Limb (tissue), 2 donors: ENCODE measurements around the gene APOC3.
"Not testable (repeated sequence)": the region's sequence is repeated elsewhere in the genome, so short reads cannot be mapped to it uniquely, and the experiment has no call there.

ENCODE experiments used
- DNase-seq, 2 donors: peaks; one replicate each; pipeline ENCODE4 v3.0.0-alpha.2; 2016; ENCODE audit errors: extremely low spot score in 2 of 2

APOC3 gene

DNA sequence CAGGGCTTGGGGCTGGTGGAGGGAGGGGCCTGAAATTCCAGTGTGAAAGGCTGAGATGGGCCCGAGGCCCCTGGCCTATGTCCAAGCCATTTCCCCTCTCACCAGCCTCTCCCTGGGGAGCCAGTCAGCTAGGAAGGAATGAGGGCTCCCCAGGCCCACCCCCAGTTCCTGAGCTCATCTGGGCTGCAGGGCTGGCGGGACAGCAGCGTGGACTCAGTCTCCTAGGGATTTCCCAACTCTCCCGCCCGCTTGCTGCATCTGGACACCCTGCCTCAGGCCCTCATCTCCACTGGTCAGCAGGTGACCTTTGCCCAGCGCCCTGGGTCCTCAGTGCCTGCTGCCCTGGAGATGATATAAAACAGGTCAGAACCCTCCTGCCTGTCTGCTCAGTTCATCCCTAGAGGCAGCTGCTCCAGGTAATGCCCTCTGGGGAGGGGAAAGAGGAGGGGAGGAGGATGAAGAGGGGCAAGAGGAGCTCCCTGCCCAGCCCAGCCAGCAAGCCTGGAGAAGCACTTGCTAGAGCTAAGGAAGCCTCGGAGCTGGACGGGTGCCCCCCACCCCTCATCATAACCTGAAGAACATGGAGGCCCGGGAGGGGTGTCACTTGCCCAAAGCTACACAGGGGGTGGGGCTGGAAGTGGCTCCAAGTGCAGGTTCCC lies at the start of gene APOC3:
TSS of gene APOC3 (plus strand) at position 383 of the 659 bp plus-strand sequence. CDS start 676 bp downstream, outside the sequence.
- no peak for DNase-seq

DNA sequence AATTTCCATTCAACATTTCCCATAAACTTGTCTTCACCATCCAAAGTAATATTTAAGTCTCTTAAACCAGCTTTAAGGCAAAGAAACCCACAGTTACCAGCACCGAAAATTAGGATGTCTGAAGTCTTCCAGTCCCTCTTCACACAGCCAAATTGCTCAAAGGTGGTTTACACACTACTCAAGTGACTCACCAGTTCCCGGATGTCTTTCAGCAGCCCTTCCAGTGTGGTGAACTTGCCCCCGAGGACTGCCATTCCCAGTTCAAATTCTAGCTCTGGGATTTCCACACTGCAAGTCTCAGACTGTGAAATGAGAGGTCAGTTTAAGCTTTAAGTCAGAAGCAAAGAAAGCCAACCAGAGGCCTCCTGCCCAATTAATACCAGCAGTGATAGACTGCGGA lies 47.0 kb upstream of the APOC3 start:
- no peak for DNase-seq

DNA sequence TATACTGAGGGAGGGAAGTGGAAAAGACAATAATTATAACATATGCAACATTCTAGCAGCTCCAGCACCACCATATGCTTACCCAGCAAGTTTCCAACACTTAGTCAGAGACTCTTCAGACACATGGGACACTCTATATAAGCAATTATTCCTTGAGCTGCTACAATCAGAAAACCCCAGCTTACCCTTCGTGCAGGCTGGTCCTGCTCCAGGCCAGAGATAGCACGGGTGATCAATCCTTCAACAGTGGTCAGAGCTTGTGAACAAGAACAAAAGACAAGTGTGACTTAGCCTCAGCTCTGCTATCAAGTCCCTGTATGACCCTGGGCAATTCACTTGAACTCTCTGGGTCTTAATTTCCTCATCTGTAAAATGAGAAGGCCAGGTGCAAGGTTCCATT lies 43.4 kb upstream of the APOC3 start:
- DNase-seq: no peak

DNA sequence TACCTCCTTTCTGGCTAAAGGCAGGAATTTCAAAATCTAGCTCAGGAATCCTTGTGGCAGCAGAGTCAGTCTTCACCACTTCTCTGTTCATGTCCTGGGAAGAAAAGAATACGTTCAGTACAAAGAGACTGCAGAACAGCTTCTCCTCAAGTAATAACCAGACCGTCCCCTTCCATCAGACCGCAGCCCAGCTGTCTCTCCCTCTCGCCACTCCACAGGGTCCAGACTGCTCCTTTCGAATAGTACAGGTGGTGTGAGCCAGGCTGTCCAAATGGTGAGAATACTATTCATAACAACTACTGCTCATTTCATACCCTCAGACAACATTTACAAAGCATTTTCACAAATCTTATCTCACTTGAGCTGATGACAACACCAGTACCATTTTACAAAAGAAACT lies 42.7 kb upstream of the APOC3 start:
- no peak for DNase-seq

DNA sequence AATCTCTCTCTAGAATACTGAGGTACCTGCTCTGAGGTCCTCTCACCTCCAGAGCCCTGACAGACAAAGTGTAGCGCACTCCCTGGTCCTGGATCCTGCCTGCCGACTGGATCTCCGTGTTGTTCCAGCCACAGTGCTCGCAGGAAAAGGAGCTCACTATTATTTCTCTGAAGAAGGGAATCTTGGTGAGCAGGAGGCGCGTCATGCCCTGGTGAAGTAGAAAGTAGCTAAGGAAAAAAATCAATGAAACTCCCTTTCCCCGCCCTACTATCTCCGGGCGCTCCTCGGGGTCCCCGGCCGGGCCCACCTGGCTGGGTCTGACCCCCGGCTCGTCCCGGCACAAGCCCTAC lies 42.3 kb upstream of the APOC3 start:
- DNase-seq: peak in 1 of 2 donors; percentile 2

DNA sequence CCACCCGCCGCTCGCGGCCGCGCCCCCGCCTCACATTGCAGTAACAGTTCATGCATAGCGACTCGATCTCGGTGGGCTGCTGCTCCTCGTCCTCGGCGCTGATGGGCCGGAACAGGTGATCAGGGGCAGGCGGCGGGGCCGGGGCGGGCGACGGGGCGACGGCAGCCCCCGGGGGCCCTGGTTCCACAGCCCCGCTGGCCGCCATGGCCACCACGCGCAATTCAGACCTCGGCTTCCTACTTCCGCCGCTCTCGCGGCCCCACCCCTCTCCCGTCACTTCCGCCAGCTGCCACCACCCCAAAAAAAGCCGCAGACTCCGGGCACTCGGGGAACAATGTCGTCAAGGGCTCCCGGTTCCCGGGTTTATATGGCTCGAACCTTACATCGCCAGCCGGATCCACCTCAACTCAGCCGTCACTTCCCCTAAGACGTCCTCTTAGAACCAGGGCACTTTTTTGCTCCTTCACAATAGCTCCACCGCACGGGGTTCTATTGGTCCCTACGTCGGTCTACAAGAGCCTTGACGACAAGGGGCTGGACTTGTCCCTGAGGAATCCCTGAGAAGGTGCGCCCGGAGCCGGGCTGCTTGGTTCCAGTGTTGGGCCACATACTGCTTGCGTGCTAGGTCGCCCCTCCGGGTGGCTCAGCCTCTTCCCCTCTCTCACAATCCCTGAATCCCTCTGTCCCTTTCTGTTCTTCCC lies 41.8 kb upstream of the APOC3 start, which contains the start of gene ZPR1:
TSS of gene ZPR1 (minus strand) at position 238 of the 701 bp plus-strand sequence. CDS start at position 205, 33 bp downstream.
- DNase-seq: peak; percentile 82 to 91

DNA sequence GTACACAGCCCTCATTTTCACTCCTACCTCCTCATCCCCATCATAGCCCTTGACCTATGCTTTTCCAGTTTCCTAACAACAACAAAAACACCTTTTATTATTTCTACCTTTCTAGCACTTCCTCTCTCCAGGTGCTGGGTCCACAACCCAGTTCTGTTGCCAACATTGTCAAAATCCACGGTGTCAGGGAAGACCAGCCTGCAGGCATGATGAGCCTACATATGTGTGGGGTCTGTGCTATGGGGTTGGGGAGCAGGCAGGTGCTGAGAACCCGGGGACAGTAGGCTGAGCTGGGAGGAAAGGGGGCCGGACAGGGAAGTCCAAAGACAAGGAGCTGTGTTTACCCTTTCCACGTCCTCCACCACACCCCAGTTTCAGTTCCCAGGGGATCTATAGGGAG lies 41.2 kb upstream of the APOC3 start:
- DNase-seq: no peak

DNA sequence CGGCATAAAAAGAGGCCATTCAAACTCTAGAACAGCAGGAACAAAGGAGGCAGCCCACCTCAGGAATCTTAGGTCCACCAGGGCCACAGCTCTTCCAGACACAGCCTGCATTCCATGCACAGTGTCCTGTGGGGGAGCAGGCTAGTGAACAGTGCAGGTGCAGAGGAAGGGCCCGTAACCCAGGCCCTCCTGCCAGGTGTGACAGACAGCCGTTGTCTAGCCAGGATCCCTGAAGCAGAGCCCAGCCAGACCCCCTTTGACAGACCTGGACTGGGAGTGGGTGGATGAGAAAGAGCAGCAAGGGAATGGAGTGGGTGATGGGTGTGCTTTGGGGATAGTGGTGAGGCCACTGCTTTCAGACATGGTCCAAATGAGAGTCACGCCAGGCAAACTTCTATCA lies 40.7 kb upstream of the APOC3 start:
- no peak for DNase-seq

DNA sequence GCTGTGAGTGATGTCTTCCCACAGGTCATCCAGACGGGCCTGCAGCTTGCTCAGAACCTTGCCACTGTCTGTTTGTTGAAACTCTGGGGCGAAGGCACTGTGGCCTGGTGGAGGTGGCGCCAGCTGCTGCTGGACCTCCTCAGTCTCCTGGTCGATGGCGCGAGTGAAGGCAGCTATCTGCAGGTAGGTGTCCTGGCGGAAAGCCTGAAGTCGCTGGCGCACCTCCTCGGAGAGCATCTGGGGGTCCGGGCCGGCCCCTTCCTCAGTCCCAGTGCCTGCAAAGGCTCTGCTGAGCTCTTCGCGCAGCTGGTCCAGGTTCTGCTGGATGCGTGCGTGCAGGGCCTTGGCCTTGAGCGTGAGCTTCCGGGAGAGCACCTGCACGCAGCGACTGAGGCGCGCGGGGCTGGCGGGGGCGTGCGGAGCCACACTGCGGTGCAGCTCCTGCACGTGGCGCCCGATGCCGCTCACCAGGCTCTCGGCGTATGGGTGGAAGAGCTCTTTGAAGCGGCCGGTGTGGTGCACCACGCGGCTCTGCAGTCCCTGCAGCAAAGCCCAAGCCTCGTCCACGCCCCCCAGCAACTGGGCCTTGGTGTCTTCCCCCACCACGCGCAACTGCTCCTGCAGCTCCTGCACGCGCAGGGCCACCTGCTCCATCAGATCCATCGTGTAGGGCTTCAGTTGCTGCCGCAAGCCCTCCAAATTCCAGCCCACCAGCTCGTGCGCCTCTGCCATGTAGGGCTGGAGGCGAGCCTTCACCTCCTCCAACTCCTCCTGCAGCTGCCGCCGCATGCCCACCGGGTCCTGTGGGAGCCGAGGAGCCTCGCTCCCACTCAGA lies 39.3 kb upstream of the APOC3 start:
- no peak for DNase-seq

DNA sequence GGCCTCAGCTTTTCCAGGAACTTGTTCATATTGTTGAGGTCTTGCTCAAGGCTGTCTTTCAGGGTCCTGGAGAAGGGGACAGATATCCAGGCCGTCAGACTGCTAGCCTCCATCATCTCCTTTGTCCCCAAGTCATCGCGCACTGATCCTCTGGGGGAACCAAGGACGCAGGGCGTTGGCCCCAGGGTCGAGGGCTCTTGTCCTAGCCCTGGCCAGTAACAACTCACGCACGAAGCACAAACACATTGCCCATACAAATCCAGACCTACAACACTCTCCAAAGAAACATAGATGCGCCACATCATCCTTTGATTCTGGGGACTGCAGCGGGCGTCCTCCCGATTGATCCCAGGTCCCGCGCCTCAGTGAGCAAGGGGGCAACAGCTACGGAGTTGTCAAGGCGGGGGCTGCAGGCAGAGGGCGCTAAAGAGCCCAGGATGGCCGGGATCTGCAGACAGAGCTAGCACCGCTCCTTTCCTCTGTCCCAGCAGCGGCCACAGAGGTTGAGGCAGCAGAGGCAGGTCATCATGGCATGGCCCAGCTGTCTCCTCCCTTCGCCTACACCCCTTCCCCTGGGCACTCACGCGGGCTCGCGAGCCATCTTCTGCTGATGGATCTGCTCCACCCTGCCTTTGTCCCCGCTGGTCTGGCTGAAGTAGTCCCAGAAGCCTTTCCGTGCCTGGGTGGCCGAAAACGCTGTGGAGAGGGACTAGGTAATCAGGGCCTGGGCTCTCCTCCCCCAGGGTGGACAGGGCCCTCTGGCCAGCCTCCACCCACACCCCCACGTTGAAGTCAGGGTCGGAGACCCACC lies 38.5 kb upstream of the APOC3 start:
- DNase-seq: peak; percentile 51 to 86

DNA sequence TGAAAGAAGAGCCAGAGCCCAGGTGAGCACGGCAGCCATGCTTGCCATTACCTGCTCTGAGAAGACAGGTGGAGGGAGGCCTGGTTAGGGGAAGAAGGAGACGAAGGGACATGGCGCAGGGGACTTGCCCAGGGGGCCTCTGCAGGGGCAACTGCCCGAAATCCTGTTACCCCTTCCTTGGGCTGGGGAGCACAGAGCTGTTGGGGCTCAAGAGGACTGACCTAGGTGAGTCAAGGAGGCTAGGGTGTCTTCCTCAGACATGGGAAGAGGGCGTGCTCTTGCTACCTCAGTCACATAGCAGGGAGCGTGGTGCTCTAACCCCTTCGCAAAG lies 37.9 kb upstream of the APOC3 start, which contains the start of gene APOA5:
TSS of gene APOA5 (minus strand) at position 67 of the 331 bp plus-strand sequence. CDS start at position 48, 19 bp downstream.
- DNase-seq: no peak

DNA sequence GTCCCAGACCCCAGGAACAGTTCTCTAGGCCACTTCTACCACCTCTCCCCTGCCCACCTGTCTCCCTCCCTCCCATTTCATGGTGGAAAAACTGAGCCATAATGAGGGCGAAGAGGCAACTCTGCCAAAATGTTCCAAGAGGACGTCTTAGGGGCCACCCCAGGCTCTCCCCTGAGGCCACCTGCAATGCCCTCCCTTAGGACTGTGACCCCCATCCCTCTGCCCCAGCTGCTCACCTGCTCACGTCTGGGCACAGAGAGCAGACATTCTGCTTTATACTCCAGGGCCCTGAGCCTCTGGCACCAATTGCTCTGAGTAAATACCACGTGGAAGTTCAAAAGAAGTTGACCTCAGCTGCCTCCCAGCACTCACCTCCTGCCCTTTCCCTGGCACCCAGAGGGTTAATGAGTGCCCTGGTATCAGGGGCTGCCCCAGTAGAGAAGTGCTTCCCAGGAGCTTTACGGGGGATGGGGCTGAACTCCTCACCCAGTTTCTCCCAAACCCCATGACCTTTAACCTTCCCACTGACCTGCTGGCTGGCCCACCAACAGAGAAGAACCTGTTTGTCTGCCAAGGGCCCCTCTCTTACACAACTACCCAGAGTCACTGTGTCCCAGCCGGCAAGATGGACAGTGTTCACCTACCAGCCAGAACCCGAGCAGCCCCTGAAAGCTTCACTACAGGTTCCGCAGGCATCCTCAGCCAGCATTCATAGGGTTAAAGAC lies 37.4 kb upstream of the APOC3 start:
- no peak for DNase-seq

DNA sequence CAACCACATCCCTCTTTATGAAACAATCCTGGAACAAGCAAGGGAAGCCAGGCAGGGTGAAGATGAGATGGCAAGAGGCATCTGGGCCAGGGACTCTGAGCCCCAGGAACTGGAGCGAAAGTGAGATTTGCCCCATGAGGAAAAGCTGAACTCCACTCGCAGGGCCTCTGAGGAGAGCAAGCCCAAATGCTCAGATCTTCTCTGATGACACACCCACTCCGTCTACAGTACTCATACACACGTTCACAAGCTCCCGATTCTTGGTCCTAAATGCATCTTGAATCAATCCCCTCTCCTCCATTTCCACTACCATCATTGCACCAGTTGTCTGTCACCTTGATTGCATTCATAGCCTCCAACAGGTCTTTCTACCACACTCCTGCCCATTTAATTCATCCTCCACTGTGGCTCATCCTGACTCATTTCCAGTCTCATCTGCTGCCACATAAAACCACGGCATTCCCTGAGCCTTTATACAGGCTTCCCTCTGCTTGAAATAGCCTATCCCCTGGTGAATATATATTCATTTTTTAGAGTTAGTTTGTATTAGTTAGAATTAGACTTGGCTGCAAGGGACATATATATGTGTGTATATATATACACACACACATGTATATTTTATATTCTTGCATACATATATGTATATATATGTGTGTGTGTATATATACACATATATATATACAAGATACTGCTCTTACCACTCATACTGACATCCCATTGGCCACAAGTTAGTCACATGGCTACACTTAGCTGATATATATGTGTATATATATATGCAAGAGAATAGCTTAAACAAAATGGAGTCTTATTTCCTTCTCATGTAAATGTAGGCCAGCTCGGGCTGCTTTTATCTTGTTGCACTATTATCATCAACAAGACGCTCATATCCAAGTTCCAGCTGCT lies 36.6 kb upstream of the APOC3 start:
- no peak for DNase-seq

DNA sequence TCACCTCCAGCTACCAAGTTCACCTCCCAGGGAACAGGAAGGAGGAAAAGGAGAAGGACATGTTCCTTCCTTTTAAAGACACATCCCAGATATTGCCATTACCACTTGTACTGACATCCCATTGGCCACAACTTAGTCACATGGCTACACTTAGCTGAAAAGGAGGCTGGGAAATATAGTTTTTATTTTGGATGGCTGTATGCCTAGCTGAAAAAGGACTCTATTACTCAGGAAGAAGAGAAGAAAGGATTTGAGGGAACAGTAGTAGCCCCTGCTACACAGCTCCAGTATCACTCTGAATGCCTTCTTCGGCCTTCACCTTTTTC lies 36.0 kb upstream of the APOC3 start:
- no peak for DNase-seq

DNA sequence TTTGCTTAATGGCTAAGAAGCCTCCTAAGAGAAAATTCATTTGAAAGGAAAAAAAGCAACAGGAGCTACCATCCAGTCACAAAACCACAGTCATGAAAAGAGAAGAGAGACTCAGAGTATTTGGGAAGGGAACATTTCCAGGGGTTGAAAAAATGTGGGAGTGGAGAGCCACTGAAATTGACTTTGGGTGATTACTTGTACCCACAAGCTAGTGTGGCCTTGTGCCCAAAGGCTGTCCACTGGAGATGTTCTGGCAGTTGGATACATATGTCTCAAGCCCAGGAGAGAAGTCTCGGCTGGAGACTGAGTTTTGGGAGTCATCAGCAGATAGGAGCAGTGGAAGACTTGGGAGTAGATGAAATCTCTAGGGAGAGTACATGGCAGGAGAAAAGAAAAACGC lies 34.9 kb upstream of the APOC3 start:
- DNase-seq: no peak

DNA sequence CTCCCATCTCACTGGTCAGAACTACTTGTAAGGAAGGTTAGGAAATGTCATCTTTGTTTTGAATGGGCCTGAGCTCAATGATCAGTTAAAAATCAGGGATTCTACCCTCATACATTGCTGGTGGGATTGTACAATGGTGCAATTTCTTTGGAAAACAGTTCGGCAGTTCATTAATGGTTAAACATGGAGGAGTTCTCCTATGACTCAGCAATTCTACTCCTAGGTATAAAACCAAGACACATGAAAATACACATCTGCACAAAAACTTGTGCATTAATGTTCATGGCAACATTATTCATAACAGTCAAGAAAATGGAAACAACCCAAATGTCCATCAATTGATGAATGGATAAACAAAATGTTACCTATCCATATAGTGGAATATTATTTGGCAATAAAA lies 33.2 kb upstream of the APOC3 start:
- DNase-seq: no peak

DNA sequence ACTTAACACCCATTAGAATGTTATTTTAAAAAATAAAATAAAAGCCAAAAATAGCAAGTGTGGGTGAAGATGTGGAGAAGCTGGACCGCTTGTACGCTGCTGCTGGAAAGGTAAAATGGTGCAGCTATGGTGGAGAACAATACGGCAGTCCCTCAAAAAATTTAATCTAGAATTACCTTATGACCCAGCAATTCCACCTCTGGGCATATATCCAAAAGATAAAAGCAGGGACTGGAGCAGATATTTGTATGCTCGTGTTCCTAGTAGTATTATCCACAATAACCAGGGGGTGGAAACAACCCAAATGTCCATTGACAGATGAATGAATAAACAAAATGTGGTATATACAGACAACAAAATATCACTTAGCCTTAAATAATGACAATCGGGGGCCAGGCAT lies 31.9 kb upstream of the APOC3 start:
- DNase-seq: no peak

DNA sequence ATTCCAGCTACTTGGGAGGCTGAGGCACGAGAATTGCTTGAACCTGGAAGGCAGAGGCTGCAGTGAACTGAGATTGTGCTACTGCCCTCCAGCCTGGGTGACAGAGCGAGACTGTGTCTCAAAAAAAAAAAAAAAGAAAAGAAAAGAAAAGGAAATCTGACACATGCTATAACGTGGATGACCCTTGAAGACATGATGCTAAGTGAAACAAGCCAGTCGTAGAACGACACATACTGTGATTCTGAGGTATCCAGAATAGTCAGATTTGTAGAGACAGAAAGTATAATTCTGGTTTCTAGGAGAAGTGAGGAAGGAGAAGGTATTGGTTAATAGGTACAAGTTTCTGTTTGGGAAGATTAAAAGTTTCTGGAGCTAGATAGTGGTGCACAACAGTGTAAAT lies 31.3 kb upstream of the APOC3 start:
- DNase-seq: no peak

DNA sequence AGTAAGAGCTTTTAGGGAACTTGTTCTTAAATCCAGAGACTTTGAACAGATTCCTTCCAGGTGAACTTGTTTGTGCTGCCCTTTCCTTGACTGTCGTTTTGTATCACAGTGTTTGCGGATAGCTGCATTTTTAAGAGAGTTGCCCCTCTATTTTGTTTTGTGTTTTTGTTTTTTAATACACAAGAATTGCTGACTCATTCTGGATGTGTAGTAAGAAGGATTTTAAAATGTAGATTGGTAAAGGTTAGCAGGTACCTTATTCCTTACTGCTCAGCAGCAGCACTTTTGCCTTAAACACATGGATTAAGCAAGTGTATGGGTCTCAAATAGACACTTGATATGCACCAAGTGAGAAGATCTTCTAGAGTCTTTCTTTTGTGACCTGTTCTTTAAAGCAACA lies 29.1 kb upstream of the APOC3 start:
- no peak for DNase-seq

DNA sequence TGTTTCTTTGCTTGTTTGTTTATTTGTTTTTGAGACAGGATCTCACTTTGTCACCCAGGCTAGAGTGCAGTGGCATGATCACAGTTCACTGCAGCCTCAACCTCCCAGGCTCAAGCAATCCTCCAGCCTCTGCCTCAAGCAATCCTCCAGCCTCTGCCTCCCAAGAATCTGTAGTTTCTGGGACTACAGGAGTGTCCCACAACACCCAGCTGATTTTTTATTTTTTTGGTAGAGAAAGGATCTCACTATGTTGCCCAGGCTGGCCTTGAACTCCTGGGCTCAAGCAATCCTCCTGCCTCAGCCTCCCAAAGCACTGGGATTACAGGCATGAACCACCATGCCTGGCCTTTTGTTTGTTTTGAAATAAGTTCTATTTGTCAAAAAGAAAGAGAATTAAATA lies 28.0 kb upstream of the APOC3 start:
- DNase-seq: not testable (repeated sequence)
